Panc1 (cell line): ENCODE measurements around the gene DOCK1. TPM values are rescaled to one million over a fixed set of nuclear protein-coding genes. Genes with fewer than 3 reads are reported as not detected.

Experiments
- ATAC-seq: fragments of 200-7000 bp; cut with Tn5 transposase; 2 replicates; pipeline ENCODE4 v1.9.1; 2020; ENCODE audit warnings: mild to moderate bottlenecking, moderate library complexity
- BruUV-seq: library from RNA; stranded (reverse); fragments of 400-500 nt; replicated peaks from 2 replicates; lab custom pipeline; 2021; lab: Mats Ljungman, UMichigan
- CTCF ChIA-PET: fragments of 300-600 bp; sonication (Branson Sonifier 250); formaldehyde crosslinking; loops from one replicate; lab custom pipeline; 2022; ENCODE audit warnings: antibody characterized with exemption; lab: Charles Lee
- POLR2A ChIA-PET: fragments of 300-600 bp; sonication (Branson Sonifier 250); formaldehyde crosslinking; loops from one replicate; lab custom pipeline; 2022; ENCODE audit warnings: antibody characterized with exemption; lab: Charles Lee
- DNase-seq: peaks from one replicate; pipeline ENCODE4 v3.0.0-alpha.2; 2010; ENCODE audit warnings: low read depth, low spot score
- H3K27ac ChIP-seq: 2 replicates; pipeline ENCODE4 v1.5.1; 2011; ENCODE audit warnings: mild to moderate bottlenecking, low read length, inconsistent platforms
- H3K27me3 ChIP-seq: fragments of 200-500 bp; sonication (Bioruptor generic); 2 replicates; pipeline ENCODE4 v1.6.0; 2014; ENCODE audit warnings: low read length, inconsistent platforms; ENCODE audit not compliant: control insufficient read depth, insufficient read depth
- H3K36me3 ChIP-seq: fragments of 200-500 bp; sonication (Bioruptor generic); 2 replicates; pipeline ENCODE4 v1.5.1; 2014; ENCODE audit warnings: inconsistent platforms, mild to moderate bottlenecking, low read length, moderate library complexity; ENCODE audit not compliant: control insufficient read depth, insufficient read depth
- H3K4me1 ChIP-seq: 2 replicates; pipeline ENCODE4 v1.5.1; 2011; ENCODE audit warnings: inconsistent platforms, mild to moderate bottlenecking, low read length, moderate library complexity; ENCODE audit not compliant: control insufficient read depth, insufficient read depth
- H3K4me3 ChIP-seq, 2 experiments: 2 replicates each; pipeline ENCODE4 v1.5.1; 2011 to 2012; ENCODE audit warnings: low read depth in 2 of 2, low read length in 2 of 2, mild to moderate bottlenecking in 2 of 2, inconsistent platforms in 1 of 2, moderate library complexity in 1 of 2
- H3K9me3 ChIP-seq: fragments of 200-500 bp; sonication (Bioruptor generic); 2 replicates; pipeline ENCODE4 v1.5.1; 2014; ENCODE audit warnings: low read depth, mild to moderate bottlenecking, inconsistent platforms, low read length, moderate library complexity; ENCODE audit not compliant: control insufficient read depth, insufficient read depth
- POLR2AphosphoS5 ChIP-seq: IDR thresholded peaks from 2 replicates; pipeline ENCODE4 v1.6.1; 2012; ENCODE audit warnings: mild to moderate bottlenecking, low read depth, low read length, moderate library complexity
- SIN3A ChIP-seq: IDR thresholded peaks from 2 replicates; pipeline ENCODE4 v1.6.1; 2012; ENCODE audit warnings: low read depth, mild to moderate bottlenecking, low read length, moderate library complexity, borderline replicate concordance; ENCODE audit not compliant: insufficient read depth
- TCF7L2 ChIP-seq: IDR thresholded peaks from 2 replicates; pipeline ENCODE4 v1.6.1; 2011; ENCODE audit warnings: mild to moderate bottlenecking, low read depth, low read length, inconsistent platforms
- in situ Hi-C: cut with HindIII; loops from 2 replicates; pipeline ENCODE4 v1.10.0; 2016; ENCODE audit warnings: low sequenced_read_pairs, low pct_unique_long_range_greater_than_20kb
- intact Hi-C: fragments of 100-400 bp; cut with micrococcal nuclease; formaldehyde crosslinking; loops from one replicate; pipeline ENCODE4 v1.10.0; 2022; ENCODE audit not compliant: unreplicated experiment
- total RNA-seq: library from RNA; stranded (reverse); gene quantifications from one replicate; pipeline ENCODE4 v1.2.1, GENCODE V29; 2021; ENCODE audit not compliant: unreplicated experiment
- TF ChIP-seq, protein P1 (sequence below): fragments of 450-650 bp; IDR thresholded peaks from 2 replicates; pipeline ENCODE4 v1.5.1; 2017; ENCODE audit warnings: mild to moderate bottlenecking
- TF ChIP-seq, protein P2 (sequence below), 2 experiments: IDR thresholded peaks; 2 replicates each; pipeline ENCODE4 v1.6.1; 2011 to 2012; ENCODE audit warnings: low read depth in 2 of 2, control low read depth in 1 of 2, low read length in 1 of 2, mild to moderate bottlenecking in 1 of 2, moderate library complexity in 1 of 2; ENCODE audit not compliant: insufficient read depth in 1 of 2

Gene DOCK1
- total RNA-seq, 1 experiment from 2014 or later, result 67.6 TPM

DNA sequence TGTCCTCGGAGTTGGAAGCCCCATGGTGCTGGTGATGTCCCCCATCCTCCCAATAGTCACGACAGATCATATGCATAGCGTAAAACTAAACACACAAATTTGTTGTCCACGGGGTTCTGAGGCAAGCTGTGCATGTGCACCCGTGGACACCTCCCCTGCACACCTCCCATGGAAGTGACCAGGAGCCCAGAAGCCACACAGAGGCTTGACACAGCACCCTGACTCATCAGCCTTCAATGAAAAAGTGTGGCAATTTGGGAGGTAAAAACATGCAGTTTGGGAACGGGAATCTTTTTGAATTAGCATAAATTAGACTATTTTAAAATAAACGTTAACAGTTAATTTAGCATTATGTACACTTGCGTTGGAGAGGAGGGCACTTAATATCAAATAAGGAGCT is 554.7 kb downstream of the DOCK1 start:
- TF ChIP-seq, protein P1, sequence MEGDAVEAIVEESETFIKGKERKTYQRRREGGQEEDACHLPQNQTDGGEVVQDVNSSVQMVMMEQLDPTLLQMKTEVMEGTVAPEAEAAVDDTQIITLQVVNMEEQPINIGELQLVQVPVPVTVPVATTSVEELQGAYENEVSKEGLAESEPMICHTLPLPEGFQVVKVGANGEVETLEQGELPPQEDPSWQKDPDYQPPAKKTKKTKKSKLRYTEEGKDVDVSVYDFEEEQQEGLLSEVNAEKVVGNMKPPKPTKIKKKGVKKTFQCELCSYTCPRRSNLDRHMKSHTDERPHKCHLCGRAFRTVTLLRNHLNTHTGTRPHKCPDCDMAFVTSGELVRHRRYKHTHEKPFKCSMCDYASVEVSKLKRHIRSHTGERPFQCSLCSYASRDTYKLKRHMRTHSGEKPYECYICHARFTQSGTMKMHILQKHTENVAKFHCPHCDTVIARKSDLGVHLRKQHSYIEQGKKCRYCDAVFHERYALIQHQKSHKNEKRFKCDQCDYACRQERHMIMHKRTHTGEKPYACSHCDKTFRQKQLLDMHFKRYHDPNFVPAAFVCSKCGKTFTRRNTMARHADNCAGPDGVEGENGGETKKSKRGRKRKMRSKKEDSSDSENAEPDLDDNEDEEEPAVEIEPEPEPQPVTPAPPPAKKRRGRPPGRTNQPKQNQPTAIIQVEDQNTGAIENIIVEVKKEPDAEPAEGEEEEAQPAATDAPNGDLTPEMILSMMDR, result no peak
- TF ChIP-seq POLR2AphosphoS5, result no peak
- TF ChIP-seq TCF7L2, result no peak
- TF ChIP-seq, protein P2, sequence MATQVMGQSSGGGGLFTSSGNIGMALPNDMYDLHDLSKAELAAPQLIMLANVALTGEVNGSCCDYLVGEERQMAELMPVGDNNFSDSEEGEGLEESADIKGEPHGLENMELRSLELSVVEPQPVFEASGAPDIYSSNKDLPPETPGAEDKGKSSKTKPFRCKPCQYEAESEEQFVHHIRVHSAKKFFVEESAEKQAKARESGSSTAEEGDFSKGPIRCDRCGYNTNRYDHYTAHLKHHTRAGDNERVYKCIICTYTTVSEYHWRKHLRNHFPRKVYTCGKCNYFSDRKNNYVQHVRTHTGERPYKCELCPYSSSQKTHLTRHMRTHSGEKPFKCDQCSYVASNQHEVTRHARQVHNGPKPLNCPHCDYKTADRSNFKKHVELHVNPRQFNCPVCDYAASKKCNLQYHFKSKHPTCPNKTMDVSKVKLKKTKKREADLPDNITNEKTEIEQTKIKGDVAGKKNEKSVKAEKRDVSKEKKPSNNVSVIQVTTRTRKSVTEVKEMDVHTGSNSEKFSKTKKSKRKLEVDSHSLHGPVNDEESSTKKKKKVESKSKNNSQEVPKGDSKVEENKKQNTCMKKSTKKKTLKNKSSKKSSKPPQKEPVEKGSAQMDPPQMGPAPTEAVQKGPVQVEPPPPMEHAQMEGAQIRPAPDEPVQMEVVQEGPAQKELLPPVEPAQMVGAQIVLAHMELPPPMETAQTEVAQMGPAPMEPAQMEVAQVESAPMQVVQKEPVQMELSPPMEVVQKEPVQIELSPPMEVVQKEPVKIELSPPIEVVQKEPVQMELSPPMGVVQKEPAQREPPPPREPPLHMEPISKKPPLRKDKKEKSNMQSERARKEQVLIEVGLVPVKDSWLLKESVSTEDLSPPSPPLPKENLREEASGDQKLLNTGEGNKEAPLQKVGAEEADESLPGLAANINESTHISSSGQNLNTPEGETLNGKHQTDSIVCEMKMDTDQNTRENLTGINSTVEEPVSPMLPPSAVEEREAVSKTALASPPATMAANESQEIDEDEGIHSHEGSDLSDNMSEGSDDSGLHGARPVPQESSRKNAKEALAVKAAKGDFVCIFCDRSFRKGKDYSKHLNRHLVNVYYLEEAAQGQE (IDR thresholded peaks at IDR 0.05; ENCODE audit: insufficient read depth in 1 of 2, low read depth in 2 of 2, low read length in 1 of 2), result no peak
- TF ChIP-seq SIN3A, result no peak
- 0 out of 2 replicates have a peak, but pooled peaks cover 2% of the 10 kb centered on the region for H3K9me3 ChIP-seq
- in situ Hi-C loops, result no loop called here
- H3K27ac ChIP-seq, result no peak overlapping the region
- ChIA-PET CTCF (no interaction called here), POLR2A (no interaction called here)
- intact Hi-C loops, result no loop called here
- H3K4me3 ChIP-seq, result no peak overlapping the region
- H3K36me3 ChIP-seq, result no peaks in the 10 kb centered on the region
- peaks cover 7% of the 10 kb centered on the region; the same call in 1 of the 2 replicates for H3K27me3 ChIP-seq
- BruUV-seq, result no TSS peak
- H3K4me1 ChIP-seq, result no peaks in the 10 kb centered on the region
- DNase-seq (no peak), ATAC-seq (no peak)

DNA sequence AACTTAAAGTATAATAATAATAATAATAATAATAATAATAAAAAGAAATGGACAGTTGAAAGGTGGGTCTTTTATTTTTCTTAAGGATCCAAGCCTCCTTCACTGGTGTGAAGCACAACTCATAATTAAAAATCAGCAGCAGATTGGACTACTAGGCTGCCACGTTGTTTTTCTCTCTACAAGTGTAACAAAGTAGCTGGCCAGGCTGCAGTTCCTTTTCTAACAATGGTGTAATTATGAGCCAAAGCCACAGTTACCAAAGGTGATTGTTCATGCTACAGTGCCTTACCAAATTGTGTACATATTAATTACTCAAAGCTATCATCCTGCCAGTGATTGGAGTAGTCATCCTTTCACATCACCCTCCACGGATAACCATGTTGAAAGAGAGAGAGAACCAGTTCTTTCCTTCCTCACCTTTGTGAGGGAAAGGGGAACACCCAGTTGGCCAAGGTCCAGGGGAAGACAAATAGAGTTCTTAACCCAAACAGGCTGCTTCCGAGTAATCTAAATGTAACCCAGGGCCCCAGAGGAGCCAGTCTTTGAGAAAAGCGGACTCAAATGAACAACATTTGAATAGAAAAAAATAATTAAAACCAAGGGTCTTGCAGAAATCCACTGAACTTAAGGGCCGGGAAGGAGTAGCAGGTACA is 557.5 kb downstream of the DOCK1 start:
- Histone ChIP-seq H3K4me1 (no peaks in the 10 kb centered on the region), H3K27ac (no peak overlapping the region), H3K9me3 (0 out of 2 replicates have a peak, but pooled peaks cover 2% of the 10 kb centered on the region), H3K36me3 (no peaks in the 10 kb centered on the region), H3K27me3 (peaks cover 23% of the 10 kb centered on the region), H3K4me3 (no peak overlapping the region)
- ChIA-PET POLR2A (no interaction called here), CTCF (no interaction called here)
- intact Hi-C loops (no loop called here), in situ Hi-C loops (no loop called here)
- BruUV-seq, result no TSS peak
- DNase-seq, result no peak
- TF ChIP-seq POLR2AphosphoS5 (no peak), SIN3A (no peak), TCF7L2 (no peak)
- TF ChIP-seq, protein P1, result no peak
- TF ChIP-seq, protein P2 (IDR thresholded peaks at IDR 0.05; ENCODE audit: insufficient read depth in 1 of 2, low read depth in 2 of 2, low read length in 1 of 2), result no peak
- ATAC-seq, result no peak
